Large intestine (tissue), 3 donors: ENCODE data around the gene RPP25L. TPM values are rescaled to one million over a fixed set of nuclear protein-coding genes. Genes with fewer than 3 reads are reported as not detected.
"Not testable (repeated sequence)": the region's sequence is repeated elsewhere in the genome, so short reads cannot be mapped to it uniquely, and the experiment has no call there.

Source experiments
- DNase-seq, 2 donors: peaks; one replicate each; pipeline versions ENCODE4 v3.0.0 to v3.0.0-alpha.2; 2013
- H3K27ac ChIP-seq: one replicate; pipeline ENCODE4 v1.5.1; 2013; ENCODE audit warnings: low read length
- H3K27me3 ChIP-seq: 2 replicates; pipeline ENCODE4 v1.6.1; 2013; ENCODE audit warnings: low read length; ENCODE audit not compliant: control insufficient read depth, insufficient read depth
- H3K36me3 ChIP-seq: 2 replicates; pipeline ENCODE4 v1.6.1; 2013; ENCODE audit warnings: low read length; ENCODE audit not compliant: control insufficient read depth, insufficient read depth
- H3K4me1 ChIP-seq: one replicate; pipeline ENCODE4 v1.6.1; 2013; ENCODE audit warnings: low read length; ENCODE audit not compliant: control insufficient read depth, insufficient read depth
- H3K4me3 ChIP-seq: one replicate; pipeline ENCODE4 v1.5.1; 2013; ENCODE audit warnings: low read length
- H3K9me3 ChIP-seq: one replicate; pipeline ENCODE4 v1.6.1; 2013; ENCODE audit warnings: mild to moderate bottlenecking, low read depth, low read length, moderate library complexity; ENCODE audit not compliant: control insufficient read depth
- WGBS: methylation state at CpG from one replicate; pipeline ENCODE4 v1.1.5; 2013; ENCODE audit warnings: low lambda C conversion rate; ENCODE audit not compliant: insufficient coverage; 5-methylcytosine and 5-hydroxymethylcytosine counted together
- polyA plus RNA-seq: library from polyadenylated mRNA; unstranded; fragments of 120-200 nt; gene quantifications from one replicate; pipeline ENCODE4 v1.2.1, GENCODE V29; 2013

Gene RPP25L
- polyA plus RNA-seq, 1 donor = 34.8 TPM

DNA sequence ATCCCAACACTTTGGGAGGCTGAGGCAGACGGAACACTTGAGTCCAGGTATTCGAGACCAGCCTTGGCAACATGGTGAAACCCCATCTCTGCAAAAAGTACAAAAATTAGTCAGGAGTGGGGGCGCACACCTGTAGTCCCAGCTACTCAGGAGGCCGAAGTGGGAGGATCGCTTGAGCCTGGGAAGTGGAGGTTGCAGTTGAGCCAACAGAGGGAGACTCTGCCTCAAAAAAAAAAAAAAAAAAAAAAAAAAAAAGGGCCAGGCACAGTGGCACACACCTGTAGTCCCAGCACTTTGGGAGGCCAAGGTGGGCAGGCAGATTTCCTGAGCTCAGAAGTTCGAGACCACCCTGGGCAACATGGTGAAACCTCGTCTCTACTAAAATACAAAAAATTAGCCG lies 27.4 kb upstream of the RPP25L start:
- peaks cover 11% of the 10 kb centered on the region for H3K36me3 ChIP-seq
- not testable (repeated sequence) for DNase-seq, H3K9me3 ChIP-seq, H3K27ac ChIP-seq, H3K27me3 ChIP-seq, H3K4me3 ChIP-seq
- WGBS = 80% methylated on average over 1 of the region's 8 CpGs
- peaks cover 15% of the 10 kb centered on the region for H3K4me1 ChIP-seq

DNA sequence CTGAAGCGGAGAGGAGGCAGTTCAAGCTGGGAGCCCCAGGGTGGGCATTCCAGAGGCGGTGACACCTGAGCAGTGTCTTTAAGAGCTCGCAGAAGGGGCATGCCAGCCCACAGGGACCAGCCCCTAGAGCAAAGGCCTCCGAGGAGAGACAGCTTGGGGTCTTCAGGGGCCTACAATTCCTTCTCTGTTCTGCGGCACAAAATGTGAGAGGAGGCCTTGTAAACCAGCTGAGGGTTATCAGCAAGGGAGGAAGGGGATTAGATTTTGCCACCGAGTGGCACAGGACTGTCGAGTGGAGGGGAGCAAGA lies 26.2 kb upstream of the RPP25L start:
- peaks cover 14% of the 10 kb centered on the region for H3K4me1 ChIP-seq
- no peak for DNase-seq
- WGBS = 20% methylated on average over 2 of the region's 7 CpGs
- peaks cover 11% of the 10 kb centered on the region for H3K36me3 ChIP-seq
- no peaks in the 10 kb centered on the region for H3K27me3 ChIP-seq
- peak overlapping the region; percentile 72 for H3K4me3 ChIP-seq
- no peaks in the 10 kb centered on the region for H3K9me3 ChIP-seq
- H3K27ac ChIP-seq = peak overlapping the region; percentile 71

DNA sequence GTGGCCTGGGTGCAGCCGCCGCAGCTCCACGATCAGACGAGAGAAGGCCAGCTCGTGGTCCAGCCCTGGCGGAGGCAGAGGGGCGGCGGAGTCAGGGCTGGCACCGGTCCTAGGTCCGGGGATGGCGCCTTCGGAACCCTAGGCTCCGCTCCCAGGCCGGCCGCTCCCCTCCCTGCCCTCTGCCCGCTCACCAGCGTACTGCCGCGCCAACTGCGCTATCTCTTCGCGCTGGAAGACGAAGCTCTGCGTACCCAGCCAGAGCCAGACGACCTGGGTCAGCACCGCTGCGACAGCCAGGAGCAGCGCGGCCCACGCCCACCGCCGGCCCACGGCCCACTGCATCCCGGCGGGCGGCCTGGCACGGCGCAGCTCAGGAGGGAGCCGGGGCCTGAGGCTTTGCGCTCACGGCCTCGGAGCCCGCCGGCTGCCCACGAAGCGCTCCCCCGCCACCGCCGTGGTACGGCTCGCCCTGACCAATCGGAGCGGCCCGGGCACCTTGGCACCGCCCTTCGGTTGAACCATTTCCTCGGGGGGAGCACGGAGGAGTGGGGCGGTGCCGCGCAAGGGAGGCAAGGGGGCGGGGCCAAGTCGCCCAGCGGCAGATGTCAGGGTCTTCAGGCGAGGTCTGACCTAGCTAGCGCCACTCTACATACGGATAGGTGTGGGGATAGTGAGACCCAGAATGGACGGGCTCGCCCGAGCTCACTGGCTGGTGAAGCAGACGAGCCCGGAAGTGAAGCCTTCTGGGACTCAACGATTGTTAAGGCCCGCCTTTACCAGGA lies 25.6 kb upstream of the RPP25L start, which contains the start of gene SIGMAR1:
TSS of gene SIGMAR1 (minus strand) at position 432 of the 782 bp plus-strand sequence. CDS start at position 342, 90 bp downstream.
- DNase-seq = peak; percentile 90 to 97
- Histone ChIP-seq H3K36me3 (peaks cover 11% of the 10 kb centered on the region), H3K4me1 (peaks cover 14% of the 10 kb centered on the region), H3K27me3 (no peaks in the 10 kb centered on the region), H3K9me3 (no peaks in the 10 kb centered on the region), H3K4me3 (peak within 1 kb of the TSS; percentile 72), H3K27ac (peak within 1 kb of the TSS; percentile 71)
- no CpG with 5 or more reads among the region's 74 CpGs for WGBS

DNA sequence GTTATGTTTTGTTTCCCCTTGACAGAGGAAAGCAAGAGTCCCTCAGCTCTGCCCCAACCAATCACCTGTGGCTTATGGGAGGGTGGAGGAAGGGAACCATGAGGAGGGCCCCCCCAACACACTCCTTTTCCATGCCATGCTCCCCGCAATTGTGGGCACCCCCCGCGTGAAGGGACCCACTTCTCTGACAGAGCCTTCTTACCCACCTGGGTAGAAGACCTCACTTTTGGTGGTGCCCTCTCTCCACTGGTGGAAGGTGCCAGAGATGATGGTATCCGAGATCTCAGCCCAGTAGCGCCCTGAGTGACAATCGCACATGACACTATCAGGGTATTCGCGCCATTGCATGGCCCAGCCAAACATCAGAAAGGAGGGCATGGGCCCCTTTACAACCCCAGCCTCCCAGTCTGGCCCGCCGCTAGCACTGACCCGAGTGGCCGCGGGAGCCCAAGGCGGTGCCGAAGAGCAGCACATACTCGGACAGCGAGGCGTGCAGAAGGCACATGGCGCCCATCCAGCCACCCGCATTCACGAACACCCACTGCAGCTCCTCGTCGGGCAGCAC lies 25.0 kb upstream of the RPP25L start:
- H3K4me1 ChIP-seq = peaks cover 14% of the 10 kb centered on the region
- no peak for DNase-seq
- H3K9me3 ChIP-seq = no peaks in the 10 kb centered on the region
- H3K27me3 ChIP-seq = no peaks in the 10 kb centered on the region
- H3K27ac ChIP-seq = no peak overlapping the region
- H3K4me3 ChIP-seq = peak overlapping the region; percentile 72
- no CpG with 5 or more reads among the region's 23 CpGs for WGBS
- peaks cover 11% of the 10 kb centered on the region for H3K36me3 ChIP-seq

DNA sequence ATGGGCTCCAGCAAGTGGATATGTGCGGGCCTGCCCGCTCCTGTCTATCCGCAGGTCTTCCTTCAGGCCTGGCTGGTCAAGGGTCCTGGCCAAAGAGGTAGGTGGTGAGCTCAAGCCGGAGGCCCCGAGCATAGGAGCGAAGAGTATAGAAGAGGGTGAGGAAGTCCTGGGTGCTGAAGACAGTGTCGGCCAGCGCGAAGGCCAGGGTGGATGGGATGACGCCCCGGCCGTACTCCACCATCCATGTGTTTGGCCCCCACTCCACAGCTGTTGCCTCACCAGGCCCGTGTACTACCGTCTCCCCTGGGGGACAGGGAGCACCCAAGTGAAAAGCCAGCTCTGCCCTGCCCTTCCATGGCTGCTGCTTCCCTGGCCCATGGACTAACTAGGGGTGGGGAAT lies 23.7 kb upstream of the RPP25L start:
- 80% methylated on average over 1 of the region's 14 CpGs for WGBS

DNA sequence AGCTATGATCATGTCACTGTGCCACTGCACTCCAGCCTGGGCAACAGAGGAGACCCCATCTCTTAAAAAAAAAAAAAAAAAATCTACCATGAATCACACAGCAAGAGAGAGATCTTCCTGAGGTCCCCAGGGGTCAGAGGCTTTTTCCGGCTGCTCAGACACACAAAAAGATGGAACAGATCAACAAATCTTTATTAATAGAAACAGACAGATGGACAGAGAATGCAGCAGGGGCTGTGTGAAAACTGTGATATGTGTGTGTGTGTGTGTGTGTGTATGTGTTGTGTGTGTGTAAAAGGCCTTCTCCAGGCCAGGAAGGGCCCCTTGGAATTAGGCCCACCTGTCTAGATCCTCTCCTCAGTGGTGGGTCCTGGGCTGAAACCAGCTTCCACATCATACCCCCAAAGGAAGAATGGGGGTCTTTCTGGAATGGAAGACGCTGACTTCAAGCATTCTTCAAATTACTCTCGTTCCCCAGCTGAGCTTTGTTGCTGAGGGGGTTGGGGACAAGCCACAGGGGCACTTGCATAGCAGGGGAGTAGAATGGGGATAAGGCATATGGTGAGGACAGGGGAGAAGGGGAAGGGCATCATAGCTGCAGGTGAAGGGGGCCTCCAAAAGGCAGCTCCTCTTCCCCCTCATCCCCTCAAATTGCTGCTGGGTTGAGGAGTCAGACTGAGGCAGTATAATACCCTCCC lies 22.8 kb upstream of the RPP25L start:
- Histone ChIP-seq H3K27ac (no peak overlapping the region), H3K36me3 (peaks cover 11% of the 10 kb centered on the region), H3K4me3 (no peak overlapping the region), H3K4me1 (peaks cover 19% of the 10 kb centered on the region), H3K9me3 (no peaks in the 10 kb centered on the region), H3K27me3 (peaks cover 15% of the 10 kb centered on the region)
- WGBS = no CpG with 5 or more reads among the region's 3 CpGs
- DNase-seq = no peak

More for the DNA sequence above, 23.7 kb upstream of the RPP25L start:
- no peaks in the 10 kb centered on the region for H3K9me3 ChIP-seq
- no peak overlapping the region for H3K4me3 ChIP-seq
- H3K27me3 ChIP-seq = peaks cover 6% of the 10 kb centered on the region
- H3K4me1 ChIP-seq = peaks cover 14% of the 10 kb centered on the region
- peaks cover 11% of the 10 kb centered on the region for H3K36me3 ChIP-seq
- no peak overlapping the region for H3K27ac ChIP-seq
- DNase-seq = no peak

DNA sequence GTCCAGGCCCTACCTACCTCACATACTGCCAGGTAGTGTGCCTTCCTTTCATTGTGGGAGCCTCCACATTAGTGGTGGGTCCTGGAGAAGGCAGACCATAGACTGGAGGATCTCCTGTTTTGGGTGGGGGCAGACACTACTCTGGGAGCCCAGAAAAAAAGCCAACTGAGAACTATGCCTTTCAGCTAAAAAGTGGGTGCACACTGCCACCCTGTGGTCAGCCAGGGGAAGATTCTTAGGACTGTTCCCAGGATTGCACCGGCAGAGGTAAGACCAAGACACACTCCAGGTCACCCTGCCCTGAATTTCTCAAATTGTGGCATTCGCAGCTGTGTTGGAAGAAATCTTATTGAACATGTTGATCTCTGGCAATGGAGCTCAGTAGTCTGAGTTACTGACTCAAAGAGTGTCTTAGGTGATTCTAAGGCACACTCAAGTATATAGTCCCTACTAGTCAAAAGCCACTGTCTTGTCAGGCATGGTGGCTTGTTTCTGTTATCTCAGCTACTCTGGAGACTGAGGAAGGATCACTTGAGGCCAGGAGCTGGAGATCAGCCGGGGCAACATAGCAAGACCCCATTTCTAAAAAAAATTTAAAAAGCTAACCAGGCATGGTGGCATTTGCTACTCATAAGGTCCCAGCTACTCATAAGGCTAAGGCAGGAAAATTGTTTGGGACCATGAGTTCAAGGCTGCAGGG lies 22.1 kb upstream of the RPP25L start:
- DNase-seq = peak in 1 of 2 donors; percentile 54
- peaks cover 11% of the 10 kb centered on the region for H3K36me3 ChIP-seq
- no CpG with 5 or more reads among the region's 3 CpGs for WGBS
- peaks cover 19% of the 10 kb centered on the region for H3K4me1 ChIP-seq
- no peak overlapping the region for H3K27ac ChIP-seq
- H3K4me3 ChIP-seq = no peak overlapping the region
- H3K9me3 ChIP-seq = no peaks in the 10 kb centered on the region
- H3K27me3 ChIP-seq = peaks cover 22% of the 10 kb centered on the region

DNA sequence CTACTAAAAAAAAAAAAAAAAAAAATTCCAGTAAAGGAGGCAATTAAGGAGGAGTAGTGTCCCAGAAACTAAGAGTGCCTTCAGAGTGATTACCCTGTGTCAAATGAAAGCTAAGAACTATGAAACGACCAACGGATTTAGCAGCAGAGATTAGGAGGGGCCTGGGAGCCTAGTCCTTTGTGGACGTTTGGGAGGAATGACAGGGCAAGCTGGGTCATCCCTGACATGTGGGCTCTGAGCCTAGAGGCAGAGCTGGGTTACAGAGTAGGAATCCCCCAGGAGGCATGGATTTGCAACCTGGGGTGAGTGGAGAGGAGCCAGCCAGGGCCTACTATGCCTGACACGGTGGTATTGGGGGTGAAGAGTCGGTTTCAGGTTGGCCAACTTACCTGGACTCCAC lies 21.3 kb upstream of the RPP25L start:
- DNase-seq = no peak
- Histone ChIP-seq H3K9me3 (no peaks in the 10 kb centered on the region), H3K27ac (no peak overlapping the region), H3K4me3 (no peak overlapping the region), H3K27me3 (peaks cover 28% of the 10 kb centered on the region), H3K4me1 (peaks cover 20% of the 10 kb centered on the region), H3K36me3 (peaks cover 11% of the 10 kb centered on the region)
- WGBS = no CpG with 5 or more reads among the region's 5 CpGs

DNA sequence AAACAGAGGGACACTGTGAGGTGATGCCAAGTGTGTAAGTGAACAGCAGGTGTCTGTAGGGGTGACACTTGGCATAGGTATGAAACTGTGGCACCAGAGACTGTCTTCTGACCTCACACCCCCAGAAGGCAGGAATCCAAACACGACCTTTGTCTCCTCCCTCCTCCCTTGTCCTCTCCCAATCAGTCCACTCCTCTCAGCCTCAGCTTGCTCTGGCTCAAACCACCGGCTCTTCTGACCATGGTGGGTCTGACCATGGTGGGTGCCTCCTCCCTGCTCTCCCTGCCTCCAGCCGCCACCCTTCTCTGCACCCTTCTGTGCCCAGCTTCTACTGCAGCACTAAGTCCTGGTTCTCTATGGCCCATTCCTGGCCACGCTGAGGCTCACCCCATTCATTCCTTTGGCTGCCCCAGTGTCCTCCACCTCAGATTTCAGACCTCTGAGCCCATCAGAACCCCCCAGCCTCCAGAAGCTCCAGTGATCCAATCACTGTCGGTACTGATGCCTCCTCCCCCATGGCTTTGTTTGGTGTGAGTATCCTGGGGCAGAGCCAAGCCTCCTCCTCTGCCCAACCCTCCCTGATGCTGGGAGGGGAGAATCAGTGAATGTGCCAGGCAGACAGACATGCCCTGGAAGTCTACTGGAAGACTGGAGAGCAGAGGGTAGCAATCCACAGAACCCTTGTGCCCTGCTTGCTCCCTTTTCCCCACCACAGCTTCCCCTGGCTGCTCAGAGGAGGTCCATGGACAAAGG lies 18.7 kb upstream of the RPP25L start:
- H3K27me3 ChIP-seq = peaks cover 54% of the 10 kb centered on the region
- H3K9me3 ChIP-seq = peaks cover 5% of the 10 kb centered on the region
- WGBS = no CpG with 5 or more reads among the region's 5 CpGs
- peaks cover 17% of the 10 kb centered on the region for H3K4me1 ChIP-seq
- DNase-seq = peak in 1 of 2 donors; percentile 46
- no peak overlapping the region for H3K4me3 ChIP-seq
- H3K27ac ChIP-seq = no peak overlapping the region
- H3K36me3 ChIP-seq = peaks cover 10% of the 10 kb centered on the region

DNA sequence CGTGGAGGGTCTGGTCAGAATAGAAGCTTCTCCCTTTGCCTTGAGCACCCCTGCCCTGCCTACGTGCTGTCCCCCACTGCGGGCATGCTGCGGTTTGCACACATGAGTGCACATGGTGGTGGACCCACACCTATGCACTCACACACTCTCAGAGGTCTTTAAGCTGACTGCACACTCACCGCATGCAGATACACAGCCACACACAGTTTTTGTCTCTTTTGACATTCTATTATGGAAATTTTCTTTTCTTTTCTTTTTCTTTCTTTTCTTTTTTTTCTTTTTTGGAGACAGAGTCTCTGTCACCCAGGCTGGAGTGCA lies 17.6 kb upstream of the RPP25L start:
- Histone ChIP-seq H3K4me3 (no peak overlapping the region), H3K9me3 (peaks cover 6% of the 10 kb centered on the region), H3K27ac (no peak overlapping the region), H3K4me1 (peaks cover 19% of the 10 kb centered on the region), H3K36me3 (no peaks in the 10 kb centered on the region), H3K27me3 (peaks cover 65% of the 10 kb centered on the region)
- WGBS = 25% methylated on average over 1 of the region's 5 CpGs
- no peak for DNase-seq
